ENCODE results near the gene MRGPRF. TPM values are rescaled to one million over a fixed set of nuclear protein-coding genes. Genes with fewer than 3 reads are reported as not detected.

Gene MRGPRF
- total and polyA plus RNA-seq, 2 donors (not counting 1 experiment from before 2014, with no cell fraction given): not detected

GRCh38 chr11:68978626-68978930, 34.5 kb downstream of the MRGPRF start:
- DNase-seq (no peak), ATAC-seq (ENCODE audit: low read depth) (no peak)
- ChIA-PET CTCF (no interaction called here), POLR2A (no interaction called here)
- Histone ChIP-seq H3K36me3 (replicated peaks in 1 of 2; ENCODE audit: control extremely low read depth in 1 of 2, control insufficient read depth in 1 of 2, extremely low read depth in 1 of 2, insufficient read depth in 2 of 2, low read length in 1 of 2) (no peaks in the 10 kb centered on the region), H3K27ac (ENCODE audit: low read length in 2 of 2) (no peak overlapping the region), H3K27me3 (replicated peaks in 1 of 4; ENCODE audit: control extremely low read depth in 1 of 4, control insufficient read depth in 3 of 4, insufficient read depth in 4 of 4, low read length in 3 of 4) (peaks cover 0 to 3% (median 0%) of the 10 kb centered on the region in 4 experiments), H3K4me2 (replicated peaks; ENCODE audit: low read depth, low read length, poor library complexity, severe bottlenecking) (no peak overlapping the region), H3K9ac (ENCODE audit: low read length) (no peak overlapping the region), H3K79me2 (ENCODE audit: control insufficient read depth, insufficient read depth, low read length) (no peaks in the 10 kb centered on the region), H3K4me3 (ENCODE audit: control extremely low read depth in 1 of 5, extremely low read depth in 1 of 5, insufficient read depth in 1 of 5, low read depth in 2 of 5, low read length in 4 of 5) (no peak overlapping the region), H2AFZ (ENCODE audit: insufficient read depth, low read depth, low read length, poor library complexity, severe bottlenecking) (no peak overlapping the region), H3K4me1 (ENCODE audit: control insufficient read depth in 2 of 2, insufficient read depth in 2 of 2, low read length in 2 of 2) (no peaks in the 10 kb centered on the region), H4K20me1 (ENCODE audit: control insufficient read depth, insufficient read depth, low read length, poor library complexity, severe bottlenecking) (no peaks in the 10 kb centered on the region), H3K9me3 (ENCODE audit: control extremely low read depth in 1 of 3, control insufficient read depth in 2 of 3, insufficient read depth in 1 of 3, low read length in 2 of 3) (peaks cover 3 to 8% (median 3%) of the 10 kb centered on the region in 3 donors)
- no peak overlapping the region for H3K27ac Mint-ChIP-seq
- H3K27me3 Mint-ChIP-seq: peaks cover 23% of the 10 kb centered on the region
- WGBS (ENCODE audit: insufficient coverage): 36% methylated on average over 2 of the region's 5 CpGs
- intact Hi-C loops (cut with micrococcal nuclease): no loop called here
- peaks cover 2% of the 10 kb centered on the region for H3K9me3 Mint-ChIP-seq (ENCODE audit: insufficient read depth)
- no peak overlapping the region for H3K4me3 Mint-ChIP-seq
- no peak for TF ChIP-seq EZH2 (IDR thresholded peaks at IDR 0.05; ENCODE audit: borderline replicate concordance, insufficient read depth, low read depth, low read length, poor library complexity, severe bottlenecking)
- TF ChIP-seq CTCF (IDR thresholded peaks at IDR 0.05): no peak
- no peaks in the 10 kb centered on the region for H3K4me1 Mint-ChIP-seq

GRCh38 chr11:68977781-68978625, 35.0 kb downstream of the MRGPRF start:
- ATAC-seq (ENCODE audit: low read depth) (no peak), DNase-seq (no peak)
- Histone ChIP-seq H3K79me2 (ENCODE audit: control insufficient read depth, insufficient read depth, low read length) (no peaks in the 10 kb centered on the region), H3K27ac (ENCODE audit: low read length in 2 of 2) (no peak overlapping the region), H3K27me3 (replicated peaks in 1 of 4; ENCODE audit: control extremely low read depth in 1 of 4, control insufficient read depth in 3 of 4, insufficient read depth in 4 of 4, low read length in 3 of 4) (peaks cover 0 to 3% (median 0%) of the 10 kb centered on the region in 4 experiments), H4K20me1 (ENCODE audit: control insufficient read depth, insufficient read depth, low read length, poor library complexity, severe bottlenecking) (no peaks in the 10 kb centered on the region), H3K4me2 (replicated peaks; ENCODE audit: low read depth, low read length, poor library complexity, severe bottlenecking) (no peak overlapping the region), H2AFZ (ENCODE audit: insufficient read depth, low read depth, low read length, poor library complexity, severe bottlenecking) (no peak overlapping the region), H3K4me3 (ENCODE audit: control extremely low read depth in 1 of 5, extremely low read depth in 1 of 5, insufficient read depth in 1 of 5, low read depth in 2 of 5, low read length in 4 of 5) (no peak overlapping the region), H3K4me1 (ENCODE audit: control insufficient read depth in 2 of 2, insufficient read depth in 2 of 2, low read length in 2 of 2) (no peaks in the 10 kb centered on the region), H3K36me3 (replicated peaks in 1 of 2; ENCODE audit: control extremely low read depth in 1 of 2, control insufficient read depth in 1 of 2, extremely low read depth in 1 of 2, insufficient read depth in 2 of 2, low read length in 1 of 2) (no peaks in the 10 kb centered on the region), H3K9me3 (ENCODE audit: control extremely low read depth in 1 of 3, control insufficient read depth in 2 of 3, insufficient read depth in 1 of 3, low read length in 2 of 3) (peaks cover 3 to 8% (median 3%) of the 10 kb centered on the region in 3 donors), H3K9ac (ENCODE audit: low read length) (no peak overlapping the region)
- Mint-ChIP-seq H3K4me1 (no peaks in the 10 kb centered on the region), H3K9me3 (ENCODE audit: insufficient read depth) (peaks cover 2% of the 10 kb centered on the region), H3K27me3 (peaks cover 23% of the 10 kb centered on the region), H3K4me3 (no peak overlapping the region), H3K27ac (no peak overlapping the region)
- 71% methylated on average over 11 of the region's 14 CpGs for WGBS (ENCODE audit: insufficient coverage)
- intact Hi-C loops (cut with micrococcal nuclease): no loop called here
- CTCF ChIA-PET: no interaction called here
- POLR2A ChIA-PET: no interaction called here
- TF ChIP-seq EZH2 (IDR thresholded peaks at IDR 0.05; ENCODE audit: borderline replicate concordance, insufficient read depth, low read depth, low read length, poor library complexity, severe bottlenecking) (no peak), CTCF (IDR thresholded peaks at IDR 0.05) (no peak)

Measured in B cell (primary cell).